Hippocampal formation (tissue), 2 donors: ENCODE measurements around the gene AHDC1.

Experiments
- DNase-seq, 2 donors: peaks; one replicate each; lab custom pipeline; 2025; lab: John Stamatoyannopoulos, UW

AHDC1 gene

GRCh38 chr1:27597516-27598294 is 6.2 kb downstream of the AHDC1 start:
- no peak for DNase-seq

GRCh38 chr1:27596986-27597385 is 7.0 kb downstream of the AHDC1 start:
- DNase-seq: no peak

- DNase-seq: no peak
Measured at GRCh38 chr1:27596261-27596660, 7.7 kb downstream of the AHDC1 start.

- DNase-seq: no peak
Measured at GRCh38 chr1:27595597-27595996, 8.3 kb downstream of the AHDC1 start.

- no peak for DNase-seq
Measured at GRCh38 chr1:27594564-27595510, 9.1 kb downstream of the AHDC1 start.

GRCh38 chr1:27593678-27594563 is 10.0 kb downstream of the AHDC1 start:
- no peak for DNase-seq

- no peak for DNase-seq
Measured at GRCh38 chr1:27592931-27593677, 10.8 kb downstream of the AHDC1 start.

GRCh38 chr1:27592232-27592930 is 11.6 kb downstream of the AHDC1 start:
- no peak for DNase-seq

- DNase-seq: no peak
Measured at GRCh38 chr1:27591622-27592021, 12.3 kb downstream of the AHDC1 start.

GRCh38 chr1:27590917-27591508 is 12.9 kb downstream of the AHDC1 start:
- DNase-seq: no peak

GRCh38 chr1:27589841-27590426 is 14.0 kb downstream of the AHDC1 start:
- DNase-seq: no peak

- DNase-seq: no peak
Measured at GRCh38 chr1:27589441-27589840, 14.5 kb downstream of the AHDC1 start.

GRCh38 chr1:27588256-27589232 is 15.4 kb downstream of the AHDC1 start:
- DNase-seq: no peak

- DNase-seq: no peak
Measured at GRCh38 chr1:27585684-27586083, 18.3 kb downstream of the AHDC1 start.

GRCh38 chr1:27584453-27584852 is 19.5 kb downstream of the AHDC1 start:
- no peak for DNase-seq

- DNase-seq: no peak
Measured at GRCh38 chr1:27583479-27583878, 20.5 kb downstream of the AHDC1 start.

- no peak for DNase-seq
Measured at GRCh38 chr1:27581823-27582243, 22.1 kb downstream of the AHDC1 start.

- DNase-seq: no peak
Measured at GRCh38 chr1:27577504-27578188, 26.3 kb downstream of the AHDC1 start.
